Measurements from ENCODE around the gene DKK3. TPM values are rescaled to one million over a fixed set of nuclear protein-coding genes. Genes with fewer than 3 reads are reported as not detected.

DKK3 gene
- total RNA-seq, 1 donor from 2014 or later = 307 TPM

DNA sequence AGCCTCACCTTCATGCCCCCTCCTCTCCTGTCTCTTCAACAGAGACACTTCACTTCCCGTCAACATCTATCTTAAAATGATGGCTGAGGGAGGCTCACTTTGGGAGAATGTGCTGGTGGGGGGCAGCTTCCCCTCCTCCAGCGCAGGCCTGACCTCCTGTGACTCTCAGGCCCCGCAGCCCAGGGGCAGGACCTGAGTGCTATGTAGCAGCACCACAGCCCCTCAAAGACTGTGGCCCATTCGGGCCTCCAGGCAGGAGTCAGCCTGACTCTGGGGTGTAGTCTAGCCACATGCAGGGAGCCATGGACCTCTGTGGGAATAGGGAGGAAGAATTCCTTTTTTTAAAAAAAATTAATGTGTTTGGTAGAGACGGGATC lies 43.7 kb downstream of the DKK3 start:
- H2AFZ ChIP-seq (ENCODE audit: low read depth, low read length) = no peak overlapping the region
- Mint-ChIP-seq H3K4me3 (ENCODE audit: unreplicated experiment) (no peak overlapping the region), H3K4me1 (ENCODE audit: low read depth, unreplicated experiment) (peaks cover 11% of the 10 kb centered on the region), H3K36me3 (ENCODE audit: low read depth, unreplicated experiment) (peaks cover 57% of the 10 kb centered on the region), H3K27me3 (ENCODE audit: low read depth, unreplicated experiment) (no peaks in the 10 kb centered on the region), H3K9me3 (ENCODE audit: unreplicated experiment) (peaks cover 6% of the 10 kb centered on the region), H3K27ac (ENCODE audit: unreplicated experiment) (no peak overlapping the region)
- no peak for FAIRE-seq
- H3K27ac ChIP-seq (ENCODE audit: low read depth, low read length) = no peak overlapping the region
- TF ChIP-seq, protein P1, sequence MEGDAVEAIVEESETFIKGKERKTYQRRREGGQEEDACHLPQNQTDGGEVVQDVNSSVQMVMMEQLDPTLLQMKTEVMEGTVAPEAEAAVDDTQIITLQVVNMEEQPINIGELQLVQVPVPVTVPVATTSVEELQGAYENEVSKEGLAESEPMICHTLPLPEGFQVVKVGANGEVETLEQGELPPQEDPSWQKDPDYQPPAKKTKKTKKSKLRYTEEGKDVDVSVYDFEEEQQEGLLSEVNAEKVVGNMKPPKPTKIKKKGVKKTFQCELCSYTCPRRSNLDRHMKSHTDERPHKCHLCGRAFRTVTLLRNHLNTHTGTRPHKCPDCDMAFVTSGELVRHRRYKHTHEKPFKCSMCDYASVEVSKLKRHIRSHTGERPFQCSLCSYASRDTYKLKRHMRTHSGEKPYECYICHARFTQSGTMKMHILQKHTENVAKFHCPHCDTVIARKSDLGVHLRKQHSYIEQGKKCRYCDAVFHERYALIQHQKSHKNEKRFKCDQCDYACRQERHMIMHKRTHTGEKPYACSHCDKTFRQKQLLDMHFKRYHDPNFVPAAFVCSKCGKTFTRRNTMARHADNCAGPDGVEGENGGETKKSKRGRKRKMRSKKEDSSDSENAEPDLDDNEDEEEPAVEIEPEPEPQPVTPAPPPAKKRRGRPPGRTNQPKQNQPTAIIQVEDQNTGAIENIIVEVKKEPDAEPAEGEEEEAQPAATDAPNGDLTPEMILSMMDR (IDR thresholded peaks at IDR 0.05; ENCODE audit: insufficient read depth, low read depth, low read length) = no peak
- TF ChIP-seq EZH2 (IDR thresholded peaks at IDR 0.05; ENCODE audit: insufficient read depth, low read length) = no peak
- H3K9me3 ChIP-seq (ENCODE audit: insufficient read depth, low read depth, low read length) = no peaks in the 10 kb centered on the region
- H3K4me1 ChIP-seq (ENCODE audit: insufficient read depth, low read length) = peaks cover 10% of the 10 kb centered on the region
- no peaks in the 10 kb centered on the region for H4K20me1 ChIP-seq (ENCODE audit: insufficient read depth, low read length)
- H3K4me3 ChIP-seq (ENCODE audit: insufficient read depth, low read depth, low read length) = no peak overlapping the region
- H3K27me3 ChIP-seq (ENCODE audit: insufficient read depth, low read length) = no peaks in the 10 kb centered on the region
- peaks cover 16% of the 10 kb centered on the region for H3K36me3 ChIP-seq (ENCODE audit: insufficient read depth, low read length)
- H3K4me2 ChIP-seq (ENCODE audit: low read length) = no peak overlapping the region
- peaks cover 5% of the 10 kb centered on the region for H3K79me2 ChIP-seq (ENCODE audit: insufficient read depth, low read length)
- no peak overlapping the region for H3K9ac ChIP-seq (ENCODE audit: low read length)
- no peak for DNase-seq (ENCODE audit: low read depth)

GRCh38 chr11:11963842-11964773 lies 44.3 kb downstream of the DKK3 start:
- H3K9me3 Mint-ChIP-seq (ENCODE audit: unreplicated experiment) = peaks cover 6% of the 10 kb centered on the region
- Histone ChIP-seq H3K4me1 (ENCODE audit: insufficient read depth, low read length) (peaks cover 8% of the 10 kb centered on the region), H3K27ac (ENCODE audit: low read depth, low read length) (no peak overlapping the region), H3K27me3 (ENCODE audit: insufficient read depth, low read length) (no peaks in the 10 kb centered on the region), H3K4me2 (ENCODE audit: low read length) (no peak overlapping the region), H3K36me3 (ENCODE audit: insufficient read depth, low read length) (peaks cover 16% of the 10 kb centered on the region), H2AFZ (ENCODE audit: low read depth, low read length) (no peak overlapping the region), H4K20me1 (ENCODE audit: insufficient read depth, low read length) (no peaks in the 10 kb centered on the region), H3K9ac (ENCODE audit: low read length) (no peak overlapping the region), H3K9me3 (ENCODE audit: insufficient read depth, low read depth, low read length) (no peaks in the 10 kb centered on the region), H3K79me2 (ENCODE audit: insufficient read depth, low read length) (peaks cover 3% of the 10 kb centered on the region), H3K4me3 (ENCODE audit: insufficient read depth, low read depth, low read length) (no peak overlapping the region)
- H3K4me1 Mint-ChIP-seq (ENCODE audit: low read depth, unreplicated experiment) = peaks cover 13% of the 10 kb centered on the region
- H3K27ac Mint-ChIP-seq (ENCODE audit: unreplicated experiment) = no peak overlapping the region
- H3K4me3 Mint-ChIP-seq (ENCODE audit: unreplicated experiment) = no peak overlapping the region
- FAIRE-seq (no peak), DNase-seq (ENCODE audit: low read depth) (no peak)
- peaks cover 58% of the 10 kb centered on the region for H3K36me3 Mint-ChIP-seq (ENCODE audit: low read depth, unreplicated experiment)
- TF ChIP-seq, protein P1 (IDR thresholded peaks at IDR 0.05; ENCODE audit: insufficient read depth, low read depth, low read length) = no peak
- no peak for TF ChIP-seq EZH2 (IDR thresholded peaks at IDR 0.05; ENCODE audit: insufficient read depth, low read length)
- no peaks in the 10 kb centered on the region for H3K27me3 Mint-ChIP-seq (ENCODE audit: low read depth, unreplicated experiment)

DNA sequence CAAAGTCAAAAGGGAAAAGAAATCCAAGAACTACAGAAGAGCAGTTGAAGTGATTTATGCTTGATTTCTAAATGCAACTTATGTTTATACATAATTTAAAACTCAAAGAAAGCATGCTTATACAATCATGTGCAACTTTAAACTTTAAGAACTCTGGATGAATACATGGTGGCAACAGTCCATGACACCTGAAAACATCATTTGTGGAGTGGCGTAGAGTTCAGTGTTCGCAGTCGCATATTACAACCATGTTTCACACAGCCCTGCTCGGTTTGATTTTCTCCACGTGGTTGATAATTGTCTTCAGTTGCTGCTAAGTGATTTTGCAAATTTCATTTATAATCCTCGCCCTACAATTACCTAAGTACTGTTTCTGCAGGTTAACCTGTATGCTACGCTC lies 45.4 kb downstream of the DKK3 start:
- no peak for FAIRE-seq
- Mint-ChIP-seq H3K27me3 (ENCODE audit: low read depth, unreplicated experiment) (no peaks in the 10 kb centered on the region), H3K9me3 (ENCODE audit: unreplicated experiment) (peaks cover 6% of the 10 kb centered on the region), H3K36me3 (ENCODE audit: low read depth, unreplicated experiment) (peaks cover 61% of the 10 kb centered on the region), H3K4me3 (ENCODE audit: unreplicated experiment) (no peak overlapping the region), H3K4me1 (ENCODE audit: low read depth, unreplicated experiment) (peaks cover 13% of the 10 kb centered on the region), H3K27ac (ENCODE audit: unreplicated experiment) (no peak overlapping the region)
- Histone ChIP-seq H2AFZ (ENCODE audit: low read depth, low read length) (no peak overlapping the region), H3K27me3 (ENCODE audit: insufficient read depth, low read length) (no peaks in the 10 kb centered on the region), H3K4me3 (ENCODE audit: insufficient read depth, low read depth, low read length) (no peak overlapping the region), H3K4me2 (ENCODE audit: low read length) (no peak overlapping the region), H4K20me1 (ENCODE audit: insufficient read depth, low read length) (no peaks in the 10 kb centered on the region), H3K27ac (ENCODE audit: low read depth, low read length) (no peak overlapping the region), H3K36me3 (ENCODE audit: insufficient read depth, low read length) (peaks cover 16% of the 10 kb centered on the region), H3K9me3 (ENCODE audit: insufficient read depth, low read depth, low read length) (no peaks in the 10 kb centered on the region), H3K79me2 (ENCODE audit: insufficient read depth, low read length) (no peaks in the 10 kb centered on the region), H3K4me1 (ENCODE audit: insufficient read depth, low read length) (peaks cover 5% of the 10 kb centered on the region), H3K9ac (ENCODE audit: low read length) (no peak overlapping the region)
- TF ChIP-seq EZH2 (IDR thresholded peaks at IDR 0.05; ENCODE audit: insufficient read depth, low read length) = no peak
- TF ChIP-seq, protein P1 (IDR thresholded peaks at IDR 0.05; ENCODE audit: insufficient read depth, low read depth, low read length) = no peak
- DNase-seq (ENCODE audit: low read depth) = no peak
